Gastroesophageal sphincter (tissue), 3 donors: ENCODE results near the gene UPF1.

Experiments used
- POLR2A ChIP-seq, 2 donors: fragments of 450-650 bp; IDR thresholded peaks; one replicate each; pipeline ENCODE4 v1.6.1; 2017; ENCODE audit warnings: antibody characterized with exemption in 2 of 2, mild to moderate bottlenecking in 2 of 2, moderate library complexity in 1 of 2
- TF ChIP-seq, protein P1 (sequence below), 4 experiments: fragments of 200-600 bp in 2 of 4; fragments of 450-650 bp in 2 of 4; sonication (generic) in 1 of 4; IDR thresholded peaks; one replicate each; pipeline ENCODE4 v1.5.1; 2017 to 2019; ENCODE audit warnings: antibody characterized with exemption in 4 of 4, mild to moderate bottlenecking in 2 of 4, moderate library complexity in 2 of 4

DNA sequence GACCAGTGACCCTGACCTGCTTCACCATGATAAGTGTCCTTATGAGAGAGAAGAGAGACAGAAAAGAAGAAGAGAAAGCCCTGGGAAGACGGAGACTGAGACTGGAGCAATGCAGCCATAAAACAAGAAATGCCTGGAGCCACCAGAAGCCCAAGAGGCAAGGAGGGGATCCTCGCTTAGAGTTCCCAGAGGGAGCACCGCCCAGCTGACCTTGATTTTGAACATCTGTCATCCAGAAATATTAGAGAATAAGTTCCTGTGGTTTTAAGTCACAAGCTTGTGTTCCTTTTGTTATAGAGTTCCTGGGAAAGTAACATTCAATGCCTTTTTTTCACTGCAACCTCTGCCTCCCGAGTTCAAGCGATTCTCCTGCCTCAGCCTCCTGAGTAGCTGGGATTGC, 44.0 kb downstream of the UPF1 start:
- TF ChIP-seq, protein P1, sequence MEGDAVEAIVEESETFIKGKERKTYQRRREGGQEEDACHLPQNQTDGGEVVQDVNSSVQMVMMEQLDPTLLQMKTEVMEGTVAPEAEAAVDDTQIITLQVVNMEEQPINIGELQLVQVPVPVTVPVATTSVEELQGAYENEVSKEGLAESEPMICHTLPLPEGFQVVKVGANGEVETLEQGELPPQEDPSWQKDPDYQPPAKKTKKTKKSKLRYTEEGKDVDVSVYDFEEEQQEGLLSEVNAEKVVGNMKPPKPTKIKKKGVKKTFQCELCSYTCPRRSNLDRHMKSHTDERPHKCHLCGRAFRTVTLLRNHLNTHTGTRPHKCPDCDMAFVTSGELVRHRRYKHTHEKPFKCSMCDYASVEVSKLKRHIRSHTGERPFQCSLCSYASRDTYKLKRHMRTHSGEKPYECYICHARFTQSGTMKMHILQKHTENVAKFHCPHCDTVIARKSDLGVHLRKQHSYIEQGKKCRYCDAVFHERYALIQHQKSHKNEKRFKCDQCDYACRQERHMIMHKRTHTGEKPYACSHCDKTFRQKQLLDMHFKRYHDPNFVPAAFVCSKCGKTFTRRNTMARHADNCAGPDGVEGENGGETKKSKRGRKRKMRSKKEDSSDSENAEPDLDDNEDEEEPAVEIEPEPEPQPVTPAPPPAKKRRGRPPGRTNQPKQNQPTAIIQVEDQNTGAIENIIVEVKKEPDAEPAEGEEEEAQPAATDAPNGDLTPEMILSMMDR (IDR thresholded peaks at IDR 0.05), result no peak
- TF ChIP-seq POLR2A (IDR thresholded peaks at IDR 0.05), result no peak
